Non-pigmented ciliary epithelial cell (primary cell): ENCODE measurements around the gene PARP8.
"Not testable (repeated sequence)": the region's sequence is repeated elsewhere in the genome, so short reads cannot be mapped to it uniquely, and the experiment has no call there.

Experiments used
- DNase-seq: peaks from one replicate; pipeline ENCODE4 v3.0.0-alpha.2; 2010; ENCODE audit warnings: low read depth

The PARP8 gene

GRCh38 chr5:50786073-50786472 is 119.6 kb downstream of the PARP8 start:
- DNase-seq, result no peak

- no peak for DNase-seq
These were observed 125.4 kb downstream of the PARP8 start for GRCh38 chr5:50791813-50792212.

- DNase-seq, result no peak
These were observed 126.4 kb downstream of the PARP8 start for GRCh38 chr5:50792843-50793242.

- DNase-seq, result no peak
These were observed 128.4 kb downstream of the PARP8 start for GRCh38 chr5:50794812-50795211.

- no peak for DNase-seq
These were observed 131.6 kb downstream of the PARP8 start for GRCh38 chr5:50798002-50798401.

- DNase-seq, result no peak
These were observed 133.2 kb downstream of the PARP8 start for GRCh38 chr5:50799596-50799995.

- DNase-seq, result no peak
These were observed 134.0 kb downstream of the PARP8 start for GRCh38 chr5:50800410-50800809.

- DNase-seq, result no peak
These were observed 141.2 kb downstream of the PARP8 start for GRCh38 chr5:50807661-50808060.

- no peak for DNase-seq
These were observed 142.0 kb downstream of the PARP8 start for GRCh38 chr5:50808406-50808805.

- not testable (repeated sequence) for DNase-seq
These were observed 145.3 kb downstream of the PARP8 start for GRCh38 chr5:50811746-50812145.

GRCh38 chr5:50813691-50814090 is 147.3 kb downstream of the PARP8 start:
- DNase-seq, result no peak

GRCh38 chr5:50814556-50814955 is 148.1 kb downstream of the PARP8 start:
- no peak for DNase-seq

GRCh38 chr5:50822046-50822445 is 155.6 kb downstream of the PARP8 start:
- DNase-seq, result no peak

- DNase-seq, result no peak
These were observed 156.3 kb downstream of the PARP8 start for GRCh38 chr5:50822761-50823160.

- DNase-seq, result no peak
These were observed 157.1 kb downstream of the PARP8 start for GRCh38 chr5:50823568-50823967.

GRCh38 chr5:50824109-50824508 is 157.7 kb downstream of the PARP8 start:
- no peak for DNase-seq

- DNase-seq, result no peak
These were observed 161.2 kb downstream of the PARP8 start for GRCh38 chr5:50827516-50828247.

GRCh38 chr5:50829023-50829422 is 162.6 kb downstream of the PARP8 start:
- no peak for DNase-seq

GRCh38 chr5:50832657-50833284 is 166.3 kb downstream of the PARP8 start:
- DNase-seq, result no peak

GRCh38 chr5:50836356-50836755 is 169.9 kb downstream of the PARP8 start:
- DNase-seq, result no peak

- DNase-seq, result no peak
These were observed 173.0 kb downstream of the PARP8 start for GRCh38 chr5:50839472-50839871.

- no peak for DNase-seq
These were observed 176.7 kb downstream of the PARP8 start for GRCh38 chr5:50843091-50843490.

- no peak for DNase-seq
These were observed 179.8 kb downstream of the PARP8 start for GRCh38 chr5:50846261-50846660.

GRCh38 chr5:50849554-50849953 is 183.1 kb downstream of the PARP8 start:
- no peak for DNase-seq
